ENCODE measurements around the gene SGK1. TPM values are rescaled to one million over a fixed set of nuclear protein-coding genes. Genes with fewer than 3 reads are reported as not detected.

The SGK1 gene
- total RNA-seq, 1 donor from 2014 or later: 15.8 TPM

GRCh38 chr6:134250776-134251175 lies 67.1 kb downstream of the SGK1 start:
- Mint-ChIP-seq H3K36me3 (no peaks in the 10 kb centered on the region), H3K27ac (no peak overlapping the region), H3K4me1 (peaks cover 17% of the 10 kb centered on the region), H3K27me3 (ENCODE audit: insufficient read depth, low read depth) (peaks cover 3% of the 10 kb centered on the region), H3K9me3 (no peaks in the 10 kb centered on the region), H3K4me3 (no peak overlapping the region)
- no peaks in the 10 kb centered on the region for H3K79me2 ChIP-seq (ENCODE audit: low read depth)
- H3K27ac ChIP-seq: no peak overlapping the region
- no peaks in the 10 kb centered on the region for H3K9me3 ChIP-seq (ENCODE audit: low read depth)
- no peaks in the 10 kb centered on the region for H3K4me1 ChIP-seq
- no peaks in the 10 kb centered on the region for H3K27me3 ChIP-seq
- no peak for DNase-seq (ENCODE audit: low spot score)
- no peak overlapping the region for H3K4me2 ChIP-seq
- no peak for TF ChIP-seq EZH2 (IDR thresholded peaks at IDR 0.05)
- TF ChIP-seq CTCF (IDR thresholded peaks at IDR 0.05): no peak
- H2AFZ ChIP-seq (replicated peaks): no peak overlapping the region
- H3K36me3 ChIP-seq: no peaks in the 10 kb centered on the region
- H3F3A ChIP-seq (ENCODE audit: low read depth): no peaks in the 10 kb centered on the region
- no peak overlapping the region for H3K9ac ChIP-seq
- H4K20me1 ChIP-seq (ENCODE audit: low read depth): no peaks in the 10 kb centered on the region
- no peak overlapping the region for H3K4me3 ChIP-seq

GRCh38 chr6:134249759-134250602 lies 67.9 kb downstream of the SGK1 start:
- H3K79me2 ChIP-seq (ENCODE audit: low read depth): no peaks in the 10 kb centered on the region
- DNase-seq (ENCODE audit: low spot score): no peak
- H3K9me3 Mint-ChIP-seq: no peaks in the 10 kb centered on the region
- no peaks in the 10 kb centered on the region for H4K20me1 ChIP-seq (ENCODE audit: low read depth)
- no peak for TF ChIP-seq EZH2phosphoT487 (IDR thresholded peaks at IDR 0.05)
- TF ChIP-seq EZH2 (IDR thresholded peaks at IDR 0.05): no peak
- TF ChIP-seq CTCF (IDR thresholded peaks at IDR 0.05): no peak
- no peaks in the 10 kb centered on the region for H3K36me3 ChIP-seq
- no peaks in the 10 kb centered on the region for H3K27me3 ChIP-seq
- H3K36me3 Mint-ChIP-seq: no peaks in the 10 kb centered on the region
- H3F3A ChIP-seq (ENCODE audit: low read depth): no peaks in the 10 kb centered on the region
- H3K27ac Mint-ChIP-seq: no peak overlapping the region
- peaks cover 3% of the 10 kb centered on the region for H3K27me3 Mint-ChIP-seq (ENCODE audit: insufficient read depth, low read depth)
- H2AFZ ChIP-seq (replicated peaks): no peak overlapping the region
- peaks cover 17% of the 10 kb centered on the region for H3K4me1 Mint-ChIP-seq
- H3K27ac ChIP-seq: no peak overlapping the region
- H3K9ac ChIP-seq: no peak overlapping the region
- H3K9me3 ChIP-seq (ENCODE audit: low read depth): no peaks in the 10 kb centered on the region
- H3K4me1 ChIP-seq: no peaks in the 10 kb centered on the region
- H3K4me3 ChIP-seq: no peak overlapping the region
- no peak overlapping the region for H3K4me2 ChIP-seq
- H3K4me3 Mint-ChIP-seq: no peak overlapping the region

- no peak for DNase-seq (ENCODE audit: low spot score)
- Histone ChIP-seq H3K4me1 (no peaks in the 10 kb centered on the region), H4K20me1 (ENCODE audit: low read depth) (no peaks in the 10 kb centered on the region), H3K9me3 (ENCODE audit: low read depth) (no peaks in the 10 kb centered on the region), H3F3A (ENCODE audit: low read depth) (no peaks in the 10 kb centered on the region), H3K4me2 (no peak overlapping the region), H3K9ac (no peak overlapping the region), H3K27me3 (no peaks in the 10 kb centered on the region), H2AFZ (replicated peaks) (no peak overlapping the region), H3K27ac (no peak overlapping the region), H3K79me2 (ENCODE audit: low read depth) (no peaks in the 10 kb centered on the region), H3K4me3 (no peak overlapping the region), H3K36me3 (no peaks in the 10 kb centered on the region)
- no peaks in the 10 kb centered on the region for H3K9me3 Mint-ChIP-seq
- no peaks in the 10 kb centered on the region for H3K36me3 Mint-ChIP-seq
- peaks cover 3% of the 10 kb centered on the region for H3K27me3 Mint-ChIP-seq (ENCODE audit: insufficient read depth, low read depth)
- peaks cover 14% of the 10 kb centered on the region for H3K4me1 Mint-ChIP-seq
- no peak overlapping the region for H3K27ac Mint-ChIP-seq
- H3K4me3 Mint-ChIP-seq: no peak overlapping the region
- TF ChIP-seq CTCF (IDR thresholded peaks at IDR 0.05) (no peak), EZH2 (IDR thresholded peaks at IDR 0.05) (no peak), EZH2phosphoT487 (IDR thresholded peaks at IDR 0.05) (no peak)
These were observed 68.6 kb downstream of the SGK1 start for GRCh38 chr6:134249239-134249758.
